Fibroblast of skin of left quadriceps (primary cell): ENCODE data around the gene PKP4.

Experiments
- DNase-seq, 2 experiments: peaks; one replicate each; pipeline ENCODE4 v3.0.0-alpha.2; 2013; ENCODE audit warnings: low read depth in 2 of 2

The PKP4 gene

GRCh38 chr2:158716121-158716791, 259.5 kb downstream of the PKP4 start:
- no peak for DNase-seq

DNA sequence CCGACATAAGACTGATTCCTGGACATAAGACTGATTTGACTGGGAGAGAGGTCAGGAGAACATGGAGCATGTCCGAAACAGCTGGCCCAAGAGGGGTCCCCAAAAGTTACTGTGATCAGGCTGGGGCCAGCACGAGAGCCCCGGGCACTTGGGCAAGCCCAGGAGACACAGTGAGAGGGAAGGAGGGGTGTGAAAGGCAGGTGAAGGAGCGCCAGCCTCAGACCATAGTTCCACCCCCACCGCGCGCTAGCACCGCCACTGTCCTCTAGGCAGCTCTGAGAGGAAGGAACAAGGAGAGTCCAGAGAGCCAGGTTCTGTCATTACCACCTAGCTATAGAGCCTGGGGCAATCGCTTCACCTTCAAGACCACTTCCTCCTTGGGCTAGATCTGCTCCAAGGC, 260.2 kb downstream of the PKP4 start:
- DNase-seq: no peak

- no peak for DNase-seq
Measured at GRCh38 chr2:158717366-158718195, 260.8 kb downstream of the PKP4 start.

DNA sequence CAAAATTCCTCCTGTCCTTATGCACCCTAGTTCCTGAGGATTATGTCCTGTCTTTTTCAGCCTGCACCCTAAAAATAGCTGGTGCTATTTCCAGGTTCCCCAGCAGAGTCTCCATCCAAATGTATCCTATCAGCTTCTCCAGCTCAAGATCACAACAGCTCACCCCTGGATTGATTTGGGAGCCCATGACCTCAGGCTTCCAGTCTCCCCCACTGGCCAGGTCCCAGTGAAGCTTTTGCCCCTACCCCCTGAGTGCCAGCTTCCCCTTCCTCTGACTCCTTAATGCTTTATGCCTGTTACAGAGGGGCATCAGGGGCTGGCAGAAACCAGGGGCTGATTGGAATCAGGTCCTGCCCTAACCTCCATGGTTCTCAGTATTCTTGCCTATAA, 261.4 kb downstream of the PKP4 start:
- DNase-seq: no peak

DNA sequence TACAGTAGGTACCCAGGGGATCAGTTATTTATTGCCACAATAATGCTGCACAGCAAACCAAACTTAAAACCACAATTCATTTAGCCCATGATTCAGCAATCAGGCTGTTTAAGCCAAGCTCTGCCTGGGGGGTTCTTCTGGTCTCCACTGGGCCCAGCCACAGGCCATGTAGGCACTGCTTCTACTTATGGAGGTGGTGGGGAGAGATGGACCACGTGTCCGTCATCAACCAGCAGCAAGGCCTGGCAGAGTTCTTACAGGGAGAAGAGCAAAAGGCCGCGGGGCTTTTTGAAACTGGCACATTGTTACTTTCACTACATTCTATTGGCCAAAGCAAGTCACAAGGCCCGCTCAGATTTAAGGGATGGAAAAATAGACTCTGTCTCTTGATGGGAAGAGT, 262.1 kb downstream of the PKP4 start:
- DNase-seq: no peak

DNA sequence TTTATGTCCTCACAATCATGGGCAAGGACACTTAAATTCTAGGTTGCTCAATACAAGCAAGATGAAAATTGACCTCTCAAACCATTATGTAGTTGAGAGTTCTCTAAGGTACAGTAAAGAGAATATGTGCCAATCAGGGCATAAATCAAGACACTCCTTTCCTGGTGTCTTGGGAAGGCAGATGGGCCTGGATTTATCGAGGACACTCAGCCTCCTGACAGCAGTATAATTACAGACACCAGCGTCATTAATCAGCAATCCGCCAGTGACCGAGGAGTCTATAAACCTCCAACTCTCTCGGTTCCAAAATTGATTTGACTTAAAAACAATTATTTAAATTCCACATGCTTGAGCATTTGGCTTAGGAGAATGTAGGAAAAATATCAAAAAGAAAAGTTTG, 262.7 kb downstream of the PKP4 start:
- no peak for DNase-seq

- DNase-seq: no peak
Measured at GRCh38 chr2:158722266-158723105, 265.7 kb downstream of the PKP4 start.

DNA sequence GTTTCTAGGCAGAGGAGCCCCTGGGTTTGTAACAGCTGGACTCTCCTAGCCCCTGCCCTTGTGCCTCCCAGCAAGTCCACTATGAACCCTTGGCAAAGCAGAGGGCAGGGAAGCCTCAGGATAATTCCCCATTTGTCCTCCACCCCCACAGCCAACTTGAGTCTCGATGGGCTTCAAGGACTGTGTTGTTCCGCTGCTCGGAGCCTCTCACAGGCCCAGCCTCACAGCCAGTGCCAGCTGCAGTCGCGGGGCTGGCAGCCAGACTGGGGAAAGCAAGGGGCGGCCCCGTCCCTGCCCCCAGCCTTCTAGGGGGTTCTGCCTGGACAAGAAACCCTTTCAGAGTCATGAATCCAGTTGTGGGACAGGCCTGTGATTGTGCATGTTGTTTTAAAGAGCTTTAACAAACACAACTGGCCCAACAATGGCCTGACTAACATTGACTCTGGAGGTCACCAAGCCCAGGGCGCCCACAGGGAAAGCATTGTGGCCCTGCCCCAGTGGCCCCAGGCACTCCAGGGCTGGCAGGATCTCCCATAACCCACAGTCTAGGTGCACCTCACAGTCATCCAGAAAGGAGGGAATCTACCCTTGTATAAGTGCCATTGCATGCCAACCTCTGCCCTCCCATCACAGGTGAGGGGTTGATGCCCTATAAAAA, 266.6 kb downstream of the PKP4 start:
- DNase-seq: no peak

DNA sequence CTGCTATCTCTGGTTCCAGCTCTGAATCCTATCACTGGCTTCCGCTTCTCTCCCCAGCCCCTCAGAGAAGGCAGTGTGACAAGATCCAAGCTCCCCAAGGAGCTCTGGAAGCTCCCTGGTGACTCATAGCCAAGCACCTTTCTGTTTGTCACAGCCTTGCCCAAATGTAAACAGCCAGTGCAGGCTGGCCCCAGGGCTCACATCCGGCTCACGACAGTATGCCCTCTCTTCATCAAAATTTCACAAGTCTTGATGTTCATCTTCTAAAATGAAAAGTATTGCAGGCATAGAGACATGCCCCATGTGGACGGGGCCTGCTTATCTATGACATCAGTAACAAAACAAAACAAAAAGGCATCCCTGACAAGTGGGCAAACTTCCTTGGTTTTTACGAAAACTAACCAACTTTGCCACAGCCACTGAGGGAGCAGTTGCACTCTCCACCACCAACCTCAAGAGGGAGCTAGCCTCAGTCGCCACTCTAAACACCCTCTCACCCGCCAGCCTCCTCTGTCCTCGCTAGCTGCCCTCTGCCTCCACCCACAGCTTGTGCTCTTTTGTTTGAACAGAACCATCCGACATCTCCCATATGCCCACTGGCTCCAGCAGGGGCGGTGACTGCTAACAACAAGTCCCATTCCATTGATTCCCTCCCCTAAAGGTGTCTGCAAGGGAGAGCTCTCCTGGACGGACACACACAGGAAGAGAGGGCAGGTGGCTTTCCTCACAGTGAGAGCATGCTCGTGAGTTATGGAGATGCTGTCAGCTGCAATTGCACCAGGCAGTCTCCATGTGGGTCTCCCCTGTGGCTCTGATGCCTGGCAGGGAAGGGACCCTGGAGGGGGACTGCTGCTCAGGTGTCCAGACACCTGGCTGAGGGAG, 267.4 kb downstream of the PKP4 start:
- no peak for DNase-seq

DNA sequence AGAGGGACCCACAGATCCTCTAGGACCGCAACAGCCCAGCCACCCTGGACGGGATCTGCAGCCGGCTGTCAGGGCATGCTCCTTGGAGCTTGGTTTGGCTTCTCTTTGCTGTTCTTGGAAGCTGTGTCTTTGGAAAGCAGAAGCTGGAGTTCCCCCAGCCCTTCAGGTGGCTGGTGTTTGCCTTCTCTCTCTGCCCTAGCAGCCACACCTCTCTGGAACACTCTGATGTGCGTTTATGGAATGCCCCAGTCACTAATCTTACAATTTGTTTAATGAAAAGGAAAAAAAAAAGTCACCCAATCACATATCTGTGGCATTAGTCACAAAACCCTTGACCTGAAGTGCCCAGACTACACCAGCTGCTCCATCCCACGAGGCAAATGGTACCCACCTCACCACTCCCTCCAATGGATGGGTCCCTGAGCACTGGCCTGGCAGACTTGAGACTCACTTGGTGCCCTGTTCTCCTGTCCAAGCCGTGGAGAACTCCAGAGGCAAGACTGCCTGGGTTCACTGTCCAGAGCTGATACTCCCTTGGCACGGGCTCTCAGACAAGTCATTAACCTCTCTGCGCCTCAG, 268.1 kb downstream of the PKP4 start:
- DNase-seq: no peak

GRCh38 chr2:158725441-158725891, 268.7 kb downstream of the PKP4 start:
- no peak for DNase-seq

- DNase-seq: no peak
Measured at GRCh38 chr2:158726911-158727592, 270.3 kb downstream of the PKP4 start.

- DNase-seq: no peak
Measured at GRCh38 chr2:158728422-158728821, 271.7 kb downstream of the PKP4 start.

- no peak for DNase-seq
Measured at GRCh38 chr2:158729451-158729850, 272.7 kb downstream of the PKP4 start.

GRCh38 chr2:158729873-158730620, 273.3 kb downstream of the PKP4 start:
- DNase-seq: no peak

- DNase-seq: no peak
Measured at GRCh38 chr2:158730621-158731140, 273.9 kb downstream of the PKP4 start.

GRCh38 chr2:158731386-158731785, 274.6 kb downstream of the PKP4 start:
- no peak for DNase-seq
